ENCODE results near the gene PRR18. TPM values are rescaled to one million over a fixed set of nuclear protein-coding genes. Genes with fewer than 3 reads are reported as not detected.

PRR18 gene
- total RNA-seq, 1 experiment from 2014 or later = not detected

DNA sequence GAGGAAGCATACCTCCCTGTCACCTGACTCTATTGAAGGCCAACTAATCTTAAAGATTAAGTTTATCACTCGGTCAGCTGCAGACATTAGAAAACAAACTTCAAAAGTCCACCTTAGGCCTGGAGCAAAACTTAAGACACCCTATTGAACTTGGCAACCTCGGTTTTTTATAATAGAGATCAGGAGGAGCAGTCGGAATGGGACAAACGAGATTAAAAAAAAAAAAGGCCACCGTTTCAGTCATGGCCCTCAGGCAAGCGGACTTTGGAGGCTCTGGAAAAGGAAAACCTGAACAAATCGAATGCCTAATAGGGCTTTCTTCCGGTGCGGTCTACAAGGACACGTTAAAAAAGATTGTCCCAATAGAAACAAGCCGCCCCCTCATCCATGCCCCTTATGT is 7.2 kb upstream of the PRR18 start (continued):
- no peak for TF ChIP-seq TCF7L2 (IDR thresholded peaks at IDR 0.05; ENCODE audit: borderline replicate concordance, extremely low read depth, insufficient read depth, insufficient read length)

DNA sequence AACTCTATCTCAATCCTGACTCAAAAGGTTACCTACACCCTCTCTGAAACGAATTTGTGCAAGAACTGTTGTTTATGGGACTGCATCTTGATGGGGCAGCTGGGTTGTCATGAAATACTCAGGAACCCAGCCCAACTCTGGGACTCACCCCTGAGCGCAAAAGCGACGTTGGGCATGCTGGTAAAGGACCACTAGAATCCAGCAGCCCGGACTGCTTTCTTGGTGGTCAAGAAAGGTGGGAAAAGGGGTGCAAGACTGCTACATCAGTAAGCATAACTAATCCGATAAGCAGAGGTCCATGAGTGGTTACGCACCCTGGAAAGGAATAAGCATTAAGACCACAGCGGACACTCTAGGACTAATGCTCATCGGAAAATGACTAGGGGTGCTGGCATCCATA is 6.3 kb upstream of the PRR18 start:
- no peaks in the 10 kb centered on the region for H4K20me1 ChIP-seq (ENCODE audit: insufficient read depth)
- CTCF ChIA-PET = interaction anchor here (1.1 to 1.5 kb wide), 2 partner anchors 8 to 11 kb away, joined by 3 read pairs; no protein-coding TSS in a partner anchor
- peaks cover 0 to 18% of the 10 kb centered on the region in 2 experiments; a peak in 2 of 4 replicates for H3K4me1 ChIP-seq (ENCODE audit: control insufficient read depth in 1 of 2, insufficient read depth in 2 of 2, low read length in 2 of 2)
- no peaks in the 10 kb centered on the region for H3K9me3 ChIP-seq (ENCODE audit: control insufficient read depth in 1 of 2, insufficient read depth in 1 of 2, low read depth in 1 of 2, low read length in 2 of 2)
- H3K9ac ChIP-seq (ENCODE audit: low read length) = no peak overlapping the region
- no peak overlapping the region for H2AFZ ChIP-seq (ENCODE audit: low read depth, low read length, poor library complexity, severe bottlenecking)
- intact Hi-C loops (cut with micrococcal nuclease) = no loop called here
- BruUV-seq (replicated peaks) = no TSS peak
- RAD21 ChIA-PET (ENCODE audit: low non-redundant PET in 1 of 2, low total read pairs in 2 of 2, uncharacterized antibody in 2 of 2, unreplicated experiment in 2 of 2) = interaction anchor here in 1 of 2 experiments (1.7 kb wide), 1 partner anchor 86 kb away, joined by 7 read pairs; no protein-coding TSS in a partner anchor
- H3K27me3 ChIP-seq (ENCODE audit: insufficient read depth, low read length) = no peaks in the 10 kb centered on the region
- POLR2A ChIA-PET = no interaction called here
- no peak overlapping the region for H3K27ac ChIP-seq (ENCODE audit: low read depth, low read length)
- no peak overlapping the region for H3K4me3 ChIP-seq (replicated peaks in 1 of 2; ENCODE audit: low read depth in 1 of 2, low read length in 2 of 2)
- H3K79me2 ChIP-seq (ENCODE audit: insufficient read depth, low read length) = no peaks in the 10 kb centered on the region
- ATAC-seq = no peak
- no peak for TF ChIP-seq ZFX (IDR thresholded peaks at IDR 0.05)
- TF ChIP-seq EZH2 (IDR thresholded peaks at IDR 0.05) = no peak
- TF ChIP-seq POLR2AphosphoS5 (IDR thresholded peaks at IDR 0.05; ENCODE audit: low read depth, low read length) = no peak
- TF ChIP-seq ZNF274 (IDR thresholded peaks at IDR 0.05; ENCODE audit: low read depth, low read length) = no peak
- no peak for TF ChIP-seq SP1 (IDR thresholded peaks at IDR 0.05; ENCODE audit: low read depth)
- TF ChIP-seq, protein P1, sequence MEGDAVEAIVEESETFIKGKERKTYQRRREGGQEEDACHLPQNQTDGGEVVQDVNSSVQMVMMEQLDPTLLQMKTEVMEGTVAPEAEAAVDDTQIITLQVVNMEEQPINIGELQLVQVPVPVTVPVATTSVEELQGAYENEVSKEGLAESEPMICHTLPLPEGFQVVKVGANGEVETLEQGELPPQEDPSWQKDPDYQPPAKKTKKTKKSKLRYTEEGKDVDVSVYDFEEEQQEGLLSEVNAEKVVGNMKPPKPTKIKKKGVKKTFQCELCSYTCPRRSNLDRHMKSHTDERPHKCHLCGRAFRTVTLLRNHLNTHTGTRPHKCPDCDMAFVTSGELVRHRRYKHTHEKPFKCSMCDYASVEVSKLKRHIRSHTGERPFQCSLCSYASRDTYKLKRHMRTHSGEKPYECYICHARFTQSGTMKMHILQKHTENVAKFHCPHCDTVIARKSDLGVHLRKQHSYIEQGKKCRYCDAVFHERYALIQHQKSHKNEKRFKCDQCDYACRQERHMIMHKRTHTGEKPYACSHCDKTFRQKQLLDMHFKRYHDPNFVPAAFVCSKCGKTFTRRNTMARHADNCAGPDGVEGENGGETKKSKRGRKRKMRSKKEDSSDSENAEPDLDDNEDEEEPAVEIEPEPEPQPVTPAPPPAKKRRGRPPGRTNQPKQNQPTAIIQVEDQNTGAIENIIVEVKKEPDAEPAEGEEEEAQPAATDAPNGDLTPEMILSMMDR (IDR thresholded peaks at IDR 0.05 in 2 of 3, conservative IDR thresholded peaks at IDR 0.05 in 1 of 3; ENCODE audit: borderline replicate concordance in 1 of 3, insufficient read depth in 1 of 3, low read depth in 2 of 3, low read length in 2 of 3) = no peak
- TF ChIP-seq TCF7L2 (IDR thresholded peaks at IDR 0.05; ENCODE audit: borderline replicate concordance, extremely low read depth, insufficient read depth, insufficient read length) = no peak
- no peak for TF ChIP-seq EZH2phosphoT487 (IDR thresholded peaks at IDR 0.05; ENCODE audit: borderline replicate concordance)
- TF ChIP-seq ELF1 (IDR thresholded peaks at IDR 0.05; ENCODE audit: borderline replicate concordance, low read depth) = no peak
- TF ChIP-seq, protein P2, sequence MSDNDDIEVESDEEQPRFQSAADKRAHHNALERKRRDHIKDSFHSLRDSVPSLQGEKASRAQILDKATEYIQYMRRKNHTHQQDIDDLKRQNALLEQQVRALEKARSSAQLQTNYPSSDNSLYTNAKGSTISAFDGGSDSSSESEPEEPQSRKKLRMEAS (IDR thresholded peaks at IDR 0.05) = no peak
- no peak for TF ChIP-seq FOSL1 (IDR thresholded peaks at IDR 0.05; ENCODE audit: low read depth)
- TF ChIP-seq JUND (IDR thresholded peaks at IDR 0.05) = no peak
- no peak for TF ChIP-seq EGR1 (IDR thresholded peaks at IDR 0.05; ENCODE audit: low read depth)
- TF ChIP-seq CBX3 (IDR thresholded peaks at IDR 0.05; ENCODE audit: low read depth) = no peak
- TF ChIP-seq, protein P3, sequence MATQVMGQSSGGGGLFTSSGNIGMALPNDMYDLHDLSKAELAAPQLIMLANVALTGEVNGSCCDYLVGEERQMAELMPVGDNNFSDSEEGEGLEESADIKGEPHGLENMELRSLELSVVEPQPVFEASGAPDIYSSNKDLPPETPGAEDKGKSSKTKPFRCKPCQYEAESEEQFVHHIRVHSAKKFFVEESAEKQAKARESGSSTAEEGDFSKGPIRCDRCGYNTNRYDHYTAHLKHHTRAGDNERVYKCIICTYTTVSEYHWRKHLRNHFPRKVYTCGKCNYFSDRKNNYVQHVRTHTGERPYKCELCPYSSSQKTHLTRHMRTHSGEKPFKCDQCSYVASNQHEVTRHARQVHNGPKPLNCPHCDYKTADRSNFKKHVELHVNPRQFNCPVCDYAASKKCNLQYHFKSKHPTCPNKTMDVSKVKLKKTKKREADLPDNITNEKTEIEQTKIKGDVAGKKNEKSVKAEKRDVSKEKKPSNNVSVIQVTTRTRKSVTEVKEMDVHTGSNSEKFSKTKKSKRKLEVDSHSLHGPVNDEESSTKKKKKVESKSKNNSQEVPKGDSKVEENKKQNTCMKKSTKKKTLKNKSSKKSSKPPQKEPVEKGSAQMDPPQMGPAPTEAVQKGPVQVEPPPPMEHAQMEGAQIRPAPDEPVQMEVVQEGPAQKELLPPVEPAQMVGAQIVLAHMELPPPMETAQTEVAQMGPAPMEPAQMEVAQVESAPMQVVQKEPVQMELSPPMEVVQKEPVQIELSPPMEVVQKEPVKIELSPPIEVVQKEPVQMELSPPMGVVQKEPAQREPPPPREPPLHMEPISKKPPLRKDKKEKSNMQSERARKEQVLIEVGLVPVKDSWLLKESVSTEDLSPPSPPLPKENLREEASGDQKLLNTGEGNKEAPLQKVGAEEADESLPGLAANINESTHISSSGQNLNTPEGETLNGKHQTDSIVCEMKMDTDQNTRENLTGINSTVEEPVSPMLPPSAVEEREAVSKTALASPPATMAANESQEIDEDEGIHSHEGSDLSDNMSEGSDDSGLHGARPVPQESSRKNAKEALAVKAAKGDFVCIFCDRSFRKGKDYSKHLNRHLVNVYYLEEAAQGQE (IDR thresholded peaks at IDR 0.05; ENCODE audit: low read depth) = no peak
- no peak for TF ChIP-seq YY1 (IDR thresholded peaks at IDR 0.05; ENCODE audit: extremely low read depth, insufficient replicate concordance, low read depth, low read length)
- TF ChIP-seq, protein P4, sequence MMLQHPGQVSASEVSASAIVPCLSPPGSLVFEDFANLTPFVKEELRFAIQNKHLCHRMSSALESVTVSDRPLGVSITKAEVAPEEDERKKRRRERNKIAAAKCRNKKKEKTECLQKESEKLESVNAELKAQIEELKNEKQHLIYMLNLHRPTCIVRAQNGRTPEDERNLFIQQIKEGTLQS (IDR thresholded peaks at IDR 0.05) = no peak
- TF ChIP-seq RAD21 (IDR thresholded peaks at IDR 0.05; ENCODE audit: low read depth) = no peak
- TF ChIP-seq POLR2A (IDR thresholded peaks at IDR 0.05; ENCODE audit: borderline replicate concordance, extremely low read depth, insufficient read depth, insufficient read length) = no peak
- no peak for TF ChIP-seq SIN3A (IDR thresholded peaks at IDR 0.05; ENCODE audit: low read depth)
- no peaks in the 10 kb centered on the region for H3K9me2 ChIP-seq (ENCODE audit: insufficient read depth)
- no peak for DNase-seq (ENCODE audit: low read depth, low spot score)
- H3K4me2 ChIP-seq (ENCODE audit: low read length) = no peak overlapping the region
- H3K36me3 ChIP-seq (ENCODE audit: control insufficient read depth in 1 of 2, insufficient read depth in 2 of 2, low read length in 2 of 2) = no peaks in the 10 kb centered on the region
